ENCODE results near the gene ADAM23.

The ADAM23 gene

DNA sequence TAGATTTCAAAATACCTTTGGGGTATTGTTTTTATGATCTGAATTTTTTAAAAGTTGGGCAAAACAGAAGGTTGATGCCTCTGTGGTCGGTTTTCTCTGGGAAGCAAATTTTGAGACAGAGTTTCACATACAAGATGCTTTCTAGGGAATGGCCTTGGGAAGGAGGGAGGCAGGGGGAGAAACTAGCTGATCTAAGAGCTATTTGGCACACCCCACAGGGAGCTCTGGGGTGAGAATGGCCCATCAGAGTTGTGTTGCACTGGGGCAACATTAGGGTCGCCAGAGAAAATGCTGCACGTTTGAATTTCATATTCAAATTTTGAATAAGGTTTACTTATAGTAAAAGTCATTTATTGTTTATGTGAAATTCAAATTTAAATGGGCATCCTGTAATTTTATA, 11.9 kb upstream of the ADAM23 start:
- no peak overlapping the region for H3K4me3 ChIP-seq (replicated peaks; ENCODE audit: low read depth, low read length)
- TF ChIP-seq, protein P1, sequence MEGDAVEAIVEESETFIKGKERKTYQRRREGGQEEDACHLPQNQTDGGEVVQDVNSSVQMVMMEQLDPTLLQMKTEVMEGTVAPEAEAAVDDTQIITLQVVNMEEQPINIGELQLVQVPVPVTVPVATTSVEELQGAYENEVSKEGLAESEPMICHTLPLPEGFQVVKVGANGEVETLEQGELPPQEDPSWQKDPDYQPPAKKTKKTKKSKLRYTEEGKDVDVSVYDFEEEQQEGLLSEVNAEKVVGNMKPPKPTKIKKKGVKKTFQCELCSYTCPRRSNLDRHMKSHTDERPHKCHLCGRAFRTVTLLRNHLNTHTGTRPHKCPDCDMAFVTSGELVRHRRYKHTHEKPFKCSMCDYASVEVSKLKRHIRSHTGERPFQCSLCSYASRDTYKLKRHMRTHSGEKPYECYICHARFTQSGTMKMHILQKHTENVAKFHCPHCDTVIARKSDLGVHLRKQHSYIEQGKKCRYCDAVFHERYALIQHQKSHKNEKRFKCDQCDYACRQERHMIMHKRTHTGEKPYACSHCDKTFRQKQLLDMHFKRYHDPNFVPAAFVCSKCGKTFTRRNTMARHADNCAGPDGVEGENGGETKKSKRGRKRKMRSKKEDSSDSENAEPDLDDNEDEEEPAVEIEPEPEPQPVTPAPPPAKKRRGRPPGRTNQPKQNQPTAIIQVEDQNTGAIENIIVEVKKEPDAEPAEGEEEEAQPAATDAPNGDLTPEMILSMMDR (IDR thresholded peaks at IDR 0.05; ENCODE audit: low read length, missing control alignments) = no peak
- no peak for DNase-seq (ENCODE audit: low read depth)

DNA sequence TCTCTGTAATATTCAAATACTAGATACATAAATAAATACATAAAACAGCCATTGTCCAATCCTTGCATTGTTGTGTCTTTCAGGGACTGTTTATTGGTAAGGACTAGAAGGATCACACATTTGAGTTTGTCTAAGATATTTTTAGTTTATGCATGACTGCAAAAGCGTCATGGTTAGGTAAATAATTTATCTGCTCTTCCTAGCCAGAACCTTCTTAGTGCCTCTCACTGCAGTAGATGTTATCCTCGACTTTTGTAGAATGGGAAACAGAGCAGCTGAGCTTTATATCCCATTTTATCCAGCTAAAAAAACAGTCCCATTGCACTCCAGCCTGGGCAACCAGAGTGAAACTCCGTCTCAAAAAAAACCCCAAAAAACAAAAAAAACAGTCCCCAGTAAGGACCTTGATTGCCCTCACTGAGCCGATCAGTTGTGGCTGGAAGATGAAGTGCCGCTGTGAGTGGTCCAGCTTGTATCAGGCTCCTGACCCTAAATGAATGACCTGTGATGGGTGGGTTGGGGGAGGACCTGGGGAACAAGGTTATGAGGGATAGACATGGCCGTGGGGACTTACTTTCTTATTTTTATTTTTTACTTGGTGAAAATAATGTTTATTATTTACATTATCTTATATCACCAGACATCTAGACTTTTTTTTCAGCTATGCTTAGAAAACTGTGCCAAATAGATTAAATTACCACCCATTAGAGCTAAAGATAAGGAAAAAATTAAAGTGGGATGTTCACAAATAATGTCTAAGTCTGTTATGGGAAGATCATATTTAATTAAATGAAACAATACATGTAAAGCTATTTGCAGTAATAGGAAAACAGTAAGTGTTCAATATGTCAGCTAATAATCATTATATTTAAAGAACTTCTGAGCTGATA, 10.9 kb upstream of the ADAM23 start:
- no peak overlapping the region for H3K4me3 ChIP-seq (replicated peaks; ENCODE audit: low read depth, low read length)
- DNase-seq (ENCODE audit: low read depth) = no peak
- TF ChIP-seq, protein P1 (IDR thresholded peaks at IDR 0.05; ENCODE audit: low read length, missing control alignments) = no peak

DNA sequence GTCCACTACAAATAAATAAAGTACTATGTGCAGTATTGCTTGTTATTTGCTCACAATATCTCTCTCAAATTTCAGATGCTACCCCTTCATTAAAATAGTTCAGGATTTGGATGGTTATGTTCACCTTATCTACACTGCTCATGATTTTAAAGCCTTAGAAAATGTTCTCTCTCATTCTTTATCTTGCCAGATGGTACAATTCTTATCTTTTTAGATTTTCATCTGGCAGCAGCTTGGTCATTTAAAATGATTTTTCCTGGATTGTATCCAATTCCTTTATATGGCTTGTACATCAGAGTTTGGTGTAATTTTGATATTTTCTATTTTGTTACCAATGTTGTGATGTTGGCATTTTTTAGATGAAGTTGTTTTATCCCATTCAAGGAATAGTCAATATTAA, 10.1 kb upstream of the ADAM23 start:
- DNase-seq (ENCODE audit: low read depth) = no peak
- TF ChIP-seq, protein P1 (IDR thresholded peaks at IDR 0.05; ENCODE audit: low read length, missing control alignments) = no peak
- no peak overlapping the region for H3K4me3 ChIP-seq (replicated peaks; ENCODE audit: low read depth, low read length)

GRCh38 chr2:206433686-206434085, 9.6 kb upstream of the ADAM23 start:
- DNase-seq (ENCODE audit: low read depth) = no peak

DNA sequence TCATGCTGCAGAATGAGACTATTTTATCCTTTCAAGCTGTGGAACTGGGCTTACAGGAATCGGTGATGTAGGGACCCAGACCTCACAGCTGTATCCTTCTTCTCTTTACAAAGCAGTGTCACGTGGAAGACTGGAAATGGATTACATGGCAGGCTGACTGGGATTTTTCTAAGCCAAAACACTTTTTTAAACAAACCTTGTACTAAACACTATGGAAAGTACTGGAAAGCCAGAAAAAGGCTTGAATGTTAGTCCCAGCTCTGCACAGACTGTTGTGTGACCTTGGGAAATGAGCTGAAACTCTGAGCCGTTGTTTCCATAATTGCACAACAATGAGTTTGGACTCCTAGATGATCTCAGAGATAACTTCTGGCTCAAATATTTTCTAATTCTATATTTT, 7.6 kb upstream of the ADAM23 start:
- peak; percentile 35 for DNase-seq (ENCODE audit: low read depth)
- H3K4me3 ChIP-seq (replicated peaks; ENCODE audit: low read depth, low read length) = no peak overlapping the region
- TF ChIP-seq, protein P1 (IDR thresholded peaks at IDR 0.05; ENCODE audit: low read length, missing control alignments) = no peak

More at GRCh38 chr2:206433686-206434085, 9.6 kb upstream of the ADAM23 start:
- TF ChIP-seq, protein P1 (IDR thresholded peaks at IDR 0.05; ENCODE audit: low read length, missing control alignments) = no peak
- no peak overlapping the region for H3K4me3 ChIP-seq (replicated peaks; ENCODE audit: low read depth, low read length)

DNA sequence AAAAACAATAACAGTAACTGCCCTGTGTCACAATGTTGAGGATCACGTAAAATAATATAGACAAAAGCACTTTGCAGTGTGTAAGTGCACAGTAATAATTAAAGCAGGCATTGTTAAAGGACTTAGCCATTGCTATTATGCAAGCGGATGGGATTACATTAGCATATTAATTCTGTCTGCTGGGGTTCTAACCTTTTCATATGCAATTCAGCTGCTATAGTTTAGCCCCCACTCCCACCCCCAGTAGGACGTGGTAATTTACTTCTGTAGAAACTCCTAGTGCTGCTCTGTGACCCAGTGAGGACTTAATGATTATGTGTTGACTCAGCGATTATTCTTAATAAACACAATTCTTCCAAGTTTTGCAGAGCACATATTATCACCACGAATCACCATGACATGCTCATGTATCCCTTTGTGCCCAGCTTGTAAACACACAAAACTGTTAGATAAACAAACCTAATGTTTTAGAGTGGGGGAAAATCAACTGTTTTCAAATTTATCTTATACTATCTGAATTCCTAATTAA, 5.1 kb upstream of the ADAM23 start:
- H3K4me3 ChIP-seq (replicated peaks; ENCODE audit: low read depth, low read length) = no peak overlapping the region
- TF ChIP-seq, protein P1 (IDR thresholded peaks at IDR 0.05; ENCODE audit: low read length, missing control alignments) = no peak
- no peak for DNase-seq (ENCODE audit: low read depth)
